ENCODE measurements around the gene KCTD12. TPM values are rescaled to one million over a fixed set of nuclear protein-coding genes. Genes with fewer than 3 reads are reported as not detected.

The KCTD12 gene
- polyA plus RNA-seq, 3 donors = 30.9 to 67.1 (median 31.2) TPM

- TF ChIP-seq CTCF (IDR thresholded peaks at IDR 0.05) = no peak
- intact Hi-C loops (cut with micrococcal nuclease) = no loop called here
- H3K9ac ChIP-seq (ENCODE audit: insufficient read depth, low read length, poor library complexity, severe bottlenecking) = no peak overlapping the region
- no peak for DNase-seq
- H3K4me1 ChIP-seq (ENCODE audit: control insufficient read depth in 1 of 2, insufficient read depth in 2 of 2, low read length in 2 of 2) = peaks cover 15 to 38% of the 10 kb centered on the region in 2 donors
- Mint-ChIP-seq H3K27ac (peak overlapping the region in 1 of 7 donors; percentile 7), H3K4me3 (no peak overlapping the region), H3K27me3 (ENCODE audit: low read depth in 3 of 3) (no peaks in the 10 kb centered on the region), H3K4me1 (peaks cover 32% of the 10 kb centered on the region), H3K36me3 (peaks cover 5% of the 10 kb centered on the region in 2 donors), H3K9me3 (peaks cover 0 to 2% (median 0%) of the 10 kb centered on the region in 7 donors)
- H3K79me2 ChIP-seq (ENCODE audit: insufficient read depth, low read length) = peaks cover 8% of the 10 kb centered on the region
- no peak overlapping the region for H3K4me2 ChIP-seq (replicated peaks; ENCODE audit: extremely low read depth, low read length, poor library complexity, severe bottlenecking)
- H3K27me3 ChIP-seq (ENCODE audit: control insufficient read depth in 2 of 2, insufficient read depth in 2 of 2, low read length in 2 of 2) = no peaks in the 10 kb centered on the region
- no peak overlapping the region for H3K4me3 ChIP-seq (replicated peaks in 1 of 3; ENCODE audit: low read depth in 2 of 3, low read length in 3 of 3)
- no peak overlapping the region for H3K27ac ChIP-seq (ENCODE audit: low read depth in 1 of 2, low read length in 2 of 2)
- H4K20me1 ChIP-seq (ENCODE audit: insufficient read depth, low read length) = no peaks in the 10 kb centered on the region
- WGBS (ENCODE audit: insufficient coverage) = no CpG with 5 or more reads among the region's 2 CpGs
- H3K36me3 ChIP-seq (replicated peaks in 1 of 2; ENCODE audit: control insufficient read depth in 1 of 2, insufficient read depth in 2 of 2, low read length in 2 of 2) = no peaks in the 10 kb centered on the region
- no peak overlapping the region for H2AFZ ChIP-seq (ENCODE audit: insufficient read depth, low read depth, low read length, poor library complexity, severe bottlenecking)
- H3K9me3 ChIP-seq (replicated peaks in 1 of 2; ENCODE audit: control insufficient read depth in 1 of 2, insufficient read depth in 1 of 2, low read length in 2 of 2) = no peaks in the 10 kb centered on the region
These were observed 13.5 kb downstream of the KCTD12 start for GRCh38 chr13:76872675-76873074.

DNA sequence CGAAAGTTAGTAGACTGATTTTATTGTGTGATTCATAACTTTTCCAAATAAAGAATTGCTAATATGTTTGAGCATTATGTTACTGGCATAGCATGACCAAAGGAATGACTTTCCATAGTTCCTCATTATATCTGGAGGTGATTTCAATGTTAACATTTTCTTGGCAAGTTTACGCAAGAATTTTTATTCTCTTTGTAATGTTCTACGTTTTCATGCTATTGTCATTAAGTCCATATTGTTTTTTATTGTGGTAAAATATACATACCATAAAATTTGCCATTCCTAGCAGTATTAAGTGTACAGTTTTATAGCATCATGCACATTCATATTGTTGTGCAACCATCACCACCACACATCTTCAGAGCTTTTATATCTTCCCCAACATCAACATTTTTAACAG lies 14.8 kb downstream of the KCTD12 start:
- Histone ChIP-seq H3K27me3 (ENCODE audit: control insufficient read depth in 2 of 2, insufficient read depth in 2 of 2, low read length in 2 of 2) (no peaks in the 10 kb centered on the region), H3K79me2 (ENCODE audit: insufficient read depth, low read length) (no peaks in the 10 kb centered on the region), H3K36me3 (replicated peaks in 1 of 2; ENCODE audit: control insufficient read depth in 1 of 2, insufficient read depth in 2 of 2, low read length in 2 of 2) (no peaks in the 10 kb centered on the region), H3K27ac (ENCODE audit: low read depth in 1 of 2, low read length in 2 of 2) (no peak overlapping the region), H3K9ac (ENCODE audit: insufficient read depth, low read length, poor library complexity, severe bottlenecking) (no peak overlapping the region), H4K20me1 (ENCODE audit: insufficient read depth, low read length) (no peaks in the 10 kb centered on the region), H3K9me3 (replicated peaks in 1 of 2; ENCODE audit: control insufficient read depth in 1 of 2, insufficient read depth in 1 of 2, low read length in 2 of 2) (no peaks in the 10 kb centered on the region), H3K4me2 (replicated peaks; ENCODE audit: extremely low read depth, low read length, poor library complexity, severe bottlenecking) (no peak overlapping the region), H2AFZ (ENCODE audit: insufficient read depth, low read depth, low read length, poor library complexity, severe bottlenecking) (no peak overlapping the region), H3K4me3 (replicated peaks in 1 of 3; ENCODE audit: low read depth in 2 of 3, low read length in 3 of 3) (no peak overlapping the region), H3K4me1 (ENCODE audit: control insufficient read depth in 1 of 2, insufficient read depth in 2 of 2, low read length in 2 of 2) (peaks cover 15 to 36% of the 10 kb centered on the region in 2 donors)
- H3K27me3 Mint-ChIP-seq (ENCODE audit: low read depth in 3 of 3) = no peaks in the 10 kb centered on the region
- intact Hi-C loops (cut with micrococcal nuclease) = no loop called here
- H3K4me3 Mint-ChIP-seq = no peak overlapping the region
- H3K27ac Mint-ChIP-seq = no peak overlapping the region
- H3K9me3 Mint-ChIP-seq = peaks cover 0 to 2% (median 0%) of the 10 kb centered on the region in 7 donors
- no CpG with 5 or more reads among the region's 3 CpGs for WGBS (ENCODE audit: insufficient coverage)
- no peak for DNase-seq
- TF ChIP-seq CTCF (IDR thresholded peaks at IDR 0.05) = no peak
- H3K36me3 Mint-ChIP-seq = peaks cover 0 to 2% of the 10 kb centered on the region in 2 donors
- H3K4me1 Mint-ChIP-seq = peaks cover 30% of the 10 kb centered on the region
